ENCODE data around the gene NEK6. TPM values are rescaled to one million over a fixed set of nuclear protein-coding genes. Genes with fewer than 3 reads are reported as not detected.

The NEK6 gene
- total RNA-seq, 5 donors from 2014 or later (not counting 1 experiment from before 2014, with no cell fraction given), result 5.9 to 12.5 (median 10.4) TPM

- H3K4me3 Mint-ChIP-seq, result no peak overlapping the region
- H3K36me3 Mint-ChIP-seq, result peaks cover 49% of the 10 kb centered on the region
- DNase-seq, result no peak
These were observed 123.6 kb downstream of the NEK6 start for GRCh38 chr9:124381170-124381945.

GRCh38 chr9:124384210-124384609, 126.5 kb downstream of the NEK6 start:
- Histone ChIP-seq H3K9me3 (no peaks in the 10 kb centered on the region), H3K4me1 (ENCODE audit: control insufficient read depth in 1 of 2, extremely low read depth in 1 of 2, insufficient read depth in 2 of 2, low read length in 2 of 2) (peaks cover 0 to 6% of the 10 kb centered on the region in 2 experiments), H3K36me3 (ENCODE audit: control insufficient read depth in 2 of 2, extremely low read depth in 1 of 2, insufficient read depth in 1 of 2, low read length in 1 of 2) (peaks cover 11 to 36% of the 10 kb centered on the region in 2 donors), H3K4me3 (ENCODE audit: control insufficient read depth in 1 of 2, extremely low read depth in 1 of 2, low read length in 1 of 2) (no peak overlapping the region), H3K27me3 (replicated peaks in 1 of 2; ENCODE audit: control insufficient read depth in 2 of 2, extremely low read depth in 1 of 2, insufficient read depth in 2 of 2, low read length in 1 of 2) (no peaks in the 10 kb centered on the region), H3K27ac (ENCODE audit: low read length) (no peak overlapping the region)
- ChIA-PET POLR2A (no interaction called here), CTCF (no interaction called here)
- Mint-ChIP-seq H3K27ac (no peak overlapping the region), H3K9me3 (no peaks in the 10 kb centered on the region), H3K36me3 (peaks cover 30% of the 10 kb centered on the region), H3K27me3 (no peaks in the 10 kb centered on the region), H3K4me1 (peaks cover 26 to 33% (median 30%) of the 10 kb centered on the region in 3 donors), H3K4me3 (no peak overlapping the region)
- 93% methylated on average over 6 of the region's 7 CpGs for WGBS (ENCODE audit: insufficient coverage)
- DNase-seq (no peak), ATAC-seq (replicated peaks in 1 of 4) (no peak)

More at GRCh38 chr9:124381170-124381945, 123.6 kb downstream of the NEK6 start:
- ATAC-seq (replicated peaks in 1 of 4), result no peak
- POLR2A ChIA-PET, result no interaction called here
- Mint-ChIP-seq H3K27me3 (no peaks in the 10 kb centered on the region), H3K4me1 (peaks cover 20 to 33% (median 27%) of the 10 kb centered on the region in 3 donors), H3K9me3 (no peaks in the 10 kb centered on the region), H3K27ac (no peak overlapping the region)
- H3K4me3 ChIP-seq (ENCODE audit: control insufficient read depth in 1 of 2, extremely low read depth in 1 of 2, low read length in 1 of 2), result no peak overlapping the region
- CTCF ChIA-PET, result no interaction called here
- no peaks in the 10 kb centered on the region for H3K9me3 ChIP-seq
- H3K4me1 ChIP-seq (ENCODE audit: control insufficient read depth in 1 of 2, extremely low read depth in 1 of 2, insufficient read depth in 2 of 2, low read length in 2 of 2), result no peaks in the 10 kb centered on the region
- H3K36me3 ChIP-seq (ENCODE audit: control insufficient read depth in 2 of 2, extremely low read depth in 1 of 2, insufficient read depth in 1 of 2, low read length in 1 of 2), result peaks cover 11 to 42% of the 10 kb centered on the region in 2 donors
- H3K27me3 ChIP-seq (replicated peaks in 1 of 2; ENCODE audit: control insufficient read depth in 2 of 2, extremely low read depth in 1 of 2, insufficient read depth in 2 of 2, low read length in 1 of 2), result no peaks in the 10 kb centered on the region
- H3K27ac ChIP-seq (ENCODE audit: low read length), result no peak overlapping the region
- 60% methylated on average over 2 of the region's 4 CpGs for WGBS (ENCODE audit: insufficient coverage)

- peaks cover 32% of the 10 kb centered on the region for H3K36me3 Mint-ChIP-seq
- peaks cover 30 to 35% (median 33%) of the 10 kb centered on the region in 3 donors for H3K4me1 Mint-ChIP-seq
- no peak overlapping the region for H3K27ac Mint-ChIP-seq
- Histone ChIP-seq H3K36me3 (ENCODE audit: control insufficient read depth in 2 of 2, extremely low read depth in 1 of 2, insufficient read depth in 1 of 2, low read length in 1 of 2) (peaks cover 11 to 31% of the 10 kb centered on the region in 2 donors), H3K27me3 (replicated peaks in 1 of 2; ENCODE audit: control insufficient read depth in 2 of 2, extremely low read depth in 1 of 2, insufficient read depth in 2 of 2, low read length in 1 of 2) (no peaks in the 10 kb centered on the region), H3K4me1 (ENCODE audit: control insufficient read depth in 1 of 2, extremely low read depth in 1 of 2, insufficient read depth in 2 of 2, low read length in 2 of 2) (peaks cover 0 to 11% of the 10 kb centered on the region in 2 experiments), H3K4me3 (ENCODE audit: control insufficient read depth in 1 of 2, extremely low read depth in 1 of 2, low read length in 1 of 2) (no peak overlapping the region), H3K9me3 (no peaks in the 10 kb centered on the region), H3K27ac (ENCODE audit: low read length) (no peak overlapping the region)
- DNase-seq, result no peak
- CTCF ChIA-PET, result interaction anchor here in 1 of 2 donors (1.0 kb wide), 1 partner anchor 22 kb away, joined by 3 read pairs; no protein-coding TSS in a partner anchor
- no peaks in the 10 kb centered on the region for H3K9me3 Mint-ChIP-seq
- no peak overlapping the region for H3K4me3 Mint-ChIP-seq
- WGBS (ENCODE audit: insufficient coverage), result 100% methylated on average over 2 of the region's 5 CpGs
- POLR2A ChIA-PET, result interaction anchor here in 1 of 2 donors (0.6 kb wide), 1 partner anchor 8 kb away, joined by 3 read pairs; no protein-coding TSS in a partner anchor
- ATAC-seq (replicated peaks in 1 of 4), result no peak
- H3K27me3 Mint-ChIP-seq, result no peaks in the 10 kb centered on the region
These were observed 127.1 kb downstream of the NEK6 start for GRCh38 chr9:124384846-124385245.

GRCh38 chr9:124385623-124386022, 127.9 kb downstream of the NEK6 start:
- WGBS (ENCODE audit: insufficient coverage), result no CpG with 5 or more reads among the region's 7 CpGs
- H3K9me3 ChIP-seq, result no peaks in the 10 kb centered on the region
- POLR2A ChIA-PET, result interaction anchor here in 1 of 2 donors (0.6 kb wide), 2 partner anchors 9 to 1203 kb away, joined by 3 read pairs; no protein-coding TSS in a partner anchor
- CTCF ChIA-PET, result interaction anchor here in 1 of 2 donors (1.0 kb wide), 1 partner anchor 23 kb away, joined by 3 read pairs; no protein-coding TSS in a partner anchor
- no peak overlapping the region for H3K27ac ChIP-seq (ENCODE audit: low read length)
- Mint-ChIP-seq H3K36me3 (peaks cover 30% of the 10 kb centered on the region), H3K4me1 (peaks cover 36 to 38% (median 36%) of the 10 kb centered on the region in 3 donors), H3K27ac (no peak overlapping the region), H3K27me3 (no peaks in the 10 kb centered on the region), H3K9me3 (no peaks in the 10 kb centered on the region), H3K4me3 (no peak overlapping the region)
- no peaks in the 10 kb centered on the region for H3K27me3 ChIP-seq (replicated peaks in 1 of 2; ENCODE audit: control insufficient read depth in 2 of 2, extremely low read depth in 1 of 2, insufficient read depth in 2 of 2, low read length in 1 of 2)
- H3K4me1 ChIP-seq (ENCODE audit: control insufficient read depth in 1 of 2, extremely low read depth in 1 of 2, insufficient read depth in 2 of 2, low read length in 2 of 2), result peaks cover 0 to 11% of the 10 kb centered on the region in 2 experiments
- no peak overlapping the region for H3K4me3 ChIP-seq (ENCODE audit: control insufficient read depth in 1 of 2, extremely low read depth in 1 of 2, low read length in 1 of 2)
- ATAC-seq (replicated peaks in 1 of 4), result no peak
- DNase-seq, result no peak
- H3K36me3 ChIP-seq (ENCODE audit: control insufficient read depth in 2 of 2, extremely low read depth in 1 of 2, insufficient read depth in 1 of 2, low read length in 1 of 2), result peaks cover 11 to 27% of the 10 kb centered on the region in 2 donors

GRCh38 chr9:124386201-124386600, 128.5 kb downstream of the NEK6 start:
- WGBS (ENCODE audit: insufficient coverage), result no CpG with 5 or more reads among the region's 3 CpGs
- Histone ChIP-seq H3K4me3 (ENCODE audit: control insufficient read depth in 1 of 2, extremely low read depth in 1 of 2, low read length in 1 of 2) (no peak overlapping the region), H3K9me3 (no peaks in the 10 kb centered on the region), H3K27me3 (replicated peaks in 1 of 2; ENCODE audit: control insufficient read depth in 2 of 2, extremely low read depth in 1 of 2, insufficient read depth in 2 of 2, low read length in 1 of 2) (no peaks in the 10 kb centered on the region), H3K4me1 (ENCODE audit: control insufficient read depth in 1 of 2, extremely low read depth in 1 of 2, insufficient read depth in 2 of 2, low read length in 2 of 2) (peaks cover 0 to 11% of the 10 kb centered on the region in 2 experiments), H3K36me3 (ENCODE audit: control insufficient read depth in 2 of 2, extremely low read depth in 1 of 2, insufficient read depth in 1 of 2, low read length in 1 of 2) (peaks cover 11 to 26% of the 10 kb centered on the region in 2 donors), H3K27ac (ENCODE audit: low read length) (no peak overlapping the region)
- Mint-ChIP-seq H3K27ac (peak overlapping the region in 1 of 2 donors; percentile 62), H3K9me3 (no peaks in the 10 kb centered on the region), H3K4me3 (no peak overlapping the region), H3K4me1 (peaks cover 42 to 44% (median 42%) of the 10 kb centered on the region in 3 donors), H3K36me3 (peaks cover 30% of the 10 kb centered on the region), H3K27me3 (no peaks in the 10 kb centered on the region)
- ATAC-seq (replicated peaks in 1 of 4), result no peak
- ChIA-PET POLR2A (interaction anchor here in 1 of 2 donors (0.6 kb wide), 1 partner anchor 1203 kb away, joined by 3 read pairs; no protein-coding TSS in a partner anchor), CTCF (interaction anchor here (0.7 to 1.3 kb wide), 2 partner anchors 165 to 260 kb away, joined by 3 to 8 read pairs; no protein-coding TSS in a partner anchor)
- no peak for DNase-seq

- Histone ChIP-seq H3K4me3 (ENCODE audit: control insufficient read depth in 1 of 2, extremely low read depth in 1 of 2, low read length in 1 of 2) (no peak overlapping the region), H3K27me3 (replicated peaks in 1 of 2; ENCODE audit: control insufficient read depth in 2 of 2, extremely low read depth in 1 of 2, insufficient read depth in 2 of 2, low read length in 1 of 2) (no peaks in the 10 kb centered on the region), H3K9me3 (no peaks in the 10 kb centered on the region), H3K4me1 (ENCODE audit: control insufficient read depth in 1 of 2, extremely low read depth in 1 of 2, insufficient read depth in 2 of 2, low read length in 2 of 2) (peaks cover 0 to 15% of the 10 kb centered on the region in 2 experiments), H3K27ac (ENCODE audit: low read length) (no peak overlapping the region), H3K36me3 (ENCODE audit: control insufficient read depth in 2 of 2, extremely low read depth in 1 of 2, insufficient read depth in 1 of 2, low read length in 1 of 2) (peaks cover 8 to 20% of the 10 kb centered on the region in 2 donors)
- Mint-ChIP-seq H3K9me3 (no peaks in the 10 kb centered on the region), H3K27ac (no peak overlapping the region), H3K4me1 (peaks cover 53 to 62% (median 57%) of the 10 kb centered on the region in 3 donors), H3K4me3 (peak overlapping the region in 1 of 3 donors; percentile 9), H3K27me3 (no peaks in the 10 kb centered on the region), H3K36me3 (peaks cover 29% of the 10 kb centered on the region)
- POLR2A ChIA-PET, result no interaction called here
- CTCF ChIA-PET, result no interaction called here
- no peak for DNase-seq
- WGBS (ENCODE audit: insufficient coverage), result 95% methylated on average over 11 of the region's 12 CpGs
- ATAC-seq (replicated peaks in 1 of 4), result no peak
These were observed 130.7 kb downstream of the NEK6 start for GRCh38 chr9:124388275-124389048.
